IMR-90 (cell line): ENCODE measurements around the gene LRCOL1. TPM values are rescaled to one million over a fixed set of nuclear protein-coding genes. Genes with fewer than 3 reads are reported as not detected.

Source experiments
- ATAC-seq: fragments of 200-7000 bp; cut with Tn5 transposase; 2 replicates; pipeline ENCODE4 v1.9.1; 2020; ENCODE audit warnings: low read depth, mild to moderate bottlenecking, moderate library complexity
- BruUV-seq: library from RNA; stranded (reverse); fragments of 400-500 nt; replicated peaks from 2 replicates; lab custom pipeline; 2021; lab: Mats Ljungman, UMichigan
- CTCF ChIA-PET: fragments of 300-600 bp; formaldehyde crosslinking; extraction: SDS; loops from one replicate; lab custom pipeline; 2021; ENCODE audit warnings: antibody characterized with exemption; lab: Yijun Ruan, JAX
- POLR2A ChIA-PET: fragments of 300-600 bp; sonication (Branson Sonifier 250); formaldehyde crosslinking; loops from one replicate; lab custom pipeline; 2022; ENCODE audit warnings: antibody characterized with exemption; ENCODE audit not compliant: unreplicated experiment; lab: Charles Lee
- DNase-seq: peaks from one replicate; pipeline ENCODE4 v3.0.0; 2013
- H2AFZ ChIP-seq: replicated peaks from 2 replicates; pipeline ENCODE3; 2013; ENCODE audit warnings: low read length, mild to moderate bottlenecking; ENCODE audit not compliant: poor library complexity
- H2AK5ac ChIP-seq: 2 replicates; pipeline ENCODE4 v1.6.1; 2013; ENCODE audit warnings: low read depth, low read length, inconsistent platforms
- H2AK9ac ChIP-seq: replicated peaks from 2 replicates; pipeline ENCODE3; 2013; ENCODE audit warnings: mild to moderate bottlenecking, low read depth, low read length, moderate library complexity; ENCODE audit not compliant: poor library complexity
- H2BK120ac ChIP-seq: 2 replicates; pipeline ENCODE4 v1.6.1; 2013; ENCODE audit warnings: low read depth, low read length, inconsistent platforms
- H2BK15ac ChIP-seq: 3 replicates; pipeline ENCODE4 v1.6.1; 2013; ENCODE audit warnings: low read depth, low read length, inconsistent platforms
- H2BK20ac ChIP-seq: 2 replicates; pipeline ENCODE4 v1.6.1; 2013; ENCODE audit warnings: low read depth, mild to moderate bottlenecking, inconsistent platforms, low read length, moderate library complexity
- H2BK5ac ChIP-seq: 2 replicates; pipeline ENCODE4 v1.6.1; 2013; ENCODE audit warnings: mild to moderate bottlenecking, low read depth, low read length, inconsistent platforms; ENCODE audit not compliant: poor library complexity, severe bottlenecking
- H3K14ac ChIP-seq: replicated peaks from 2 replicates; pipeline ENCODE4 v1.6.1; 2013; ENCODE audit warnings: low read depth, low read length, inconsistent platforms
- H3K18ac ChIP-seq: 2 replicates; pipeline ENCODE4 v1.6.1; 2013; ENCODE audit warnings: low read depth, low read length, control low read depth
- H3K23ac ChIP-seq: 2 replicates; pipeline ENCODE4 v1.6.1; 2013; ENCODE audit warnings: low read depth, low read length, inconsistent platforms
- H3K27ac ChIP-seq: 2 replicates; pipeline ENCODE4 v1.5.1; 2013; ENCODE audit warnings: mild to moderate bottlenecking, control low read depth, low read length; ENCODE audit not compliant: insufficient read depth
- H3K27me3 ChIP-seq: 2 replicates; pipeline ENCODE4 v1.6.1; 2013; ENCODE audit warnings: low read length; ENCODE audit not compliant: control insufficient read depth, insufficient read depth
- H3K36me3 ChIP-seq: 2 replicates; pipeline ENCODE4 v1.6.1; 2013; ENCODE audit warnings: low read length, mixed read lengths; ENCODE audit not compliant: control insufficient read depth, insufficient read depth
- H3K4ac ChIP-seq: 2 replicates; pipeline ENCODE4 v1.6.1; 2013; ENCODE audit warnings: low read depth, low read length, inconsistent platforms
- H3K4me1 ChIP-seq: 2 replicates; pipeline ENCODE4 v1.6.1; 2013; ENCODE audit warnings: low read length, mixed read lengths; ENCODE audit not compliant: control insufficient read depth, insufficient read depth
- H3K4me2 ChIP-seq: 2 replicates; pipeline ENCODE4 v1.6.1; 2013; ENCODE audit warnings: low read depth, mild to moderate bottlenecking, control low read depth, low read length, moderate library complexity
- H3K4me3 ChIP-seq: 2 replicates; pipeline ENCODE4 v1.5.1; 2013; ENCODE audit warnings: low read depth, mild to moderate bottlenecking, control low read depth, low read length, moderate library complexity; ENCODE audit not compliant: insufficient read depth
- H3K56ac ChIP-seq: 2 replicates; pipeline ENCODE4 v1.6.1; 2013; ENCODE audit warnings: low read length, inconsistent platforms; ENCODE audit not compliant: insufficient read depth; ENCODE audit errors: extremely low read depth
- H3K79me1 ChIP-seq, 2 experiments: 2 replicates each; pipeline ENCODE4 v1.6.1; 2013; ENCODE audit warnings: low read length in 2 of 2, inconsistent platforms in 1 of 2, low read depth in 1 of 2
- H3K9ac ChIP-seq: 2 replicates; pipeline ENCODE4 v1.6.1; 2013; ENCODE audit warnings: low read depth, low read length, control low read depth
- H3K9me1 ChIP-seq: 2 replicates; pipeline ENCODE4 v1.6.1; 2013; ENCODE audit warnings: low read length, inconsistent platforms; ENCODE audit not compliant: insufficient read depth
- H3K9me3 ChIP-seq: 2 replicates; pipeline ENCODE4 v1.6.1; 2013; ENCODE audit warnings: low read length; ENCODE audit not compliant: control insufficient read depth, insufficient read depth
- H4K20me1 ChIP-seq: 2 replicates; pipeline ENCODE4 v1.6.1; 2013; ENCODE audit warnings: low read length, inconsistent platforms; ENCODE audit not compliant: insufficient read depth
- H4K5ac ChIP-seq: 2 replicates; pipeline ENCODE4 v1.6.1; 2013; ENCODE audit warnings: mild to moderate bottlenecking, low read depth, low read length, control low read depth
- H4K8ac ChIP-seq, 2 experiments: 2 replicates each; pipeline ENCODE4 v1.6.1; 2013; ENCODE audit warnings: low read depth in 2 of 2, low read length in 2 of 2, control low read depth in 1 of 2, inconsistent platforms in 1 of 2
- H4K91ac ChIP-seq: 2 replicates; pipeline ENCODE4 v1.6.1; 2013; ENCODE audit warnings: low read depth, low read length, inconsistent platforms; ENCODE audit not compliant: insufficient read depth
- BHLHE40 ChIP-seq: fragments of 150-350 bp; IDR thresholded peaks from 2 replicates; pipeline ENCODE4 v1.6.1; 2016; ENCODE audit warnings: mild to moderate bottlenecking, low read depth, low read length
- CEBPB ChIP-seq: IDR thresholded peaks from 2 replicates; pipeline ENCODE4 v1.6.1; 2012; ENCODE audit warnings: low read depth, low read length, improper control_type of control experiment
- CHD1 ChIP-seq: IDR thresholded peaks from 2 replicates; pipeline ENCODE4 v1.6.1; 2012; ENCODE audit warnings: low read depth, low read length, improper control_type of control experiment
- CTCF ChIP-seq: conservative IDR thresholded peaks from 2 replicates; pipeline ENCODE4 v1.5.1; 2012; ENCODE audit warnings: mild to moderate bottlenecking, low read depth, low read length, improper control_type of control experiment
- ELK1 ChIP-seq: fragments of 150-350 bp; IDR thresholded peaks from 2 replicates; pipeline ENCODE4 v1.6.1; 2016; ENCODE audit warnings: low read depth, mild to moderate bottlenecking, low read length, moderate library complexity, borderline replicate concordance
- FOS ChIP-seq: fragments of 150-350 bp; IDR thresholded peaks from 2 replicates; pipeline ENCODE4 v1.6.1; 2016; ENCODE audit warnings: low read depth, low read length
- MAFK ChIP-seq: IDR thresholded peaks from 2 replicates; pipeline ENCODE4 v1.6.1; 2012; ENCODE audit warnings: low read depth, low read length, improper control_type of control experiment
- MAZ ChIP-seq: IDR thresholded peaks from 2 replicates; pipeline ENCODE4 v1.6.1; 2012; ENCODE audit warnings: low read depth, mild to moderate bottlenecking, low read length, improper control_type of control experiment, moderate library complexity, borderline replicate concordance
- MXI1 ChIP-seq: IDR thresholded peaks from 2 replicates; pipeline ENCODE4 v1.6.1; 2012; ENCODE audit warnings: low read depth, mild to moderate bottlenecking, low read length, moderate library complexity, borderline replicate concordance
- POLR2A ChIP-seq: IDR thresholded peaks from 2 replicates; pipeline ENCODE4 v1.6.1; 2012; ENCODE audit warnings: mild to moderate bottlenecking, low read depth, low read length
- RAD21 ChIP-seq: IDR thresholded peaks from 2 replicates; pipeline ENCODE4 v1.6.1; 2012; ENCODE audit warnings: low read length, improper control_type of control experiment
- RCOR1 ChIP-seq: IDR thresholded peaks from 2 replicates; pipeline ENCODE4 v1.6.1; 2012; ENCODE audit warnings: mild to moderate bottlenecking, low read length, improper control_type of control experiment; ENCODE audit not compliant: insufficient replicate concordance
- RFX5 ChIP-seq: IDR thresholded peaks from 2 replicates; pipeline ENCODE4 v1.8.0; 2012; ENCODE audit warnings: low read depth, mild to moderate bottlenecking, low read length, moderate library complexity
- SMC3 ChIP-seq: fragments of 150-350 bp; IDR thresholded peaks from 2 replicates; pipeline ENCODE4 v1.6.1; 2016; ENCODE audit warnings: low read depth, mild to moderate bottlenecking, antibody characterized with exemption, low read length, moderate library complexity
- USF2 ChIP-seq: fragments of 150-350 bp; IDR thresholded peaks from 2 replicates; pipeline ENCODE4 v1.6.1; 2017; ENCODE audit warnings: mild to moderate bottlenecking, antibody characterized with exemption, low read length, low read depth
- WGBS, 2 experiments: methylation state at CpG; one replicate each; pipeline versions ENCODE4 v1.1.5 to v1.1.7; 2013; ENCODE audit warnings: missing lambda C conversion rate in 2 of 2; ENCODE audit not compliant: insufficient read length in 1 of 2; ENCODE audit errors: extremely low coverage in 2 of 2; 5-methylcytosine and 5-hydroxymethylcytosine counted together
- dilution Hi-C: fragments of 300-500 bp; cut with HindIII; formaldehyde crosslinking; loops from one replicate; pipeline ENCODE4 v1.14.3; 2018; ENCODE audit warnings: low sequenced_read_pairs; ENCODE audit not compliant: unreplicated experiment
- in situ Hi-C: fragments of 300-500 bp; cut with MboI; formaldehyde crosslinking; loops from 3 replicates; pipeline ENCODE4 v1.14.3; 2019; ENCODE audit warnings: low sequenced_read_pairs, inconsistent platforms, mixed read lengths
- intact Hi-C: fragments of 100-400 bp; cut with micrococcal nuclease; formaldehyde crosslinking; loops from 2 replicates; pipeline ENCODE4 v1.10.0; 2022
- polyA plus RNA-seq, 3 experiments: library from polyadenylated mRNA; depleted of rRNA; stranded (reverse); fragments of >200 nt; gene quantifications; 2 replicates each; pipeline ENCODE4 v1.2.3, GENCODE V29; 2012; ENCODE audit warnings: low replicate concordance in 1 of 3
- total RNA-seq: library from RNA; depleted of rRNA; stranded (reverse); fragments of >200 nt; gene quantifications from 2 replicates; pipeline ENCODE4 v1.2.3, GENCODE V29; 2012

The LRCOL1 gene
- total and polyA plus RNA-seq, 2 of the 4 experiments (the other 2 are of a cell fraction) = 1.0 TPM; not detected in 1

GRCh38 chr12:132574271-132574996 lies 35.9 kb downstream of the LRCOL1 start:
- ATAC-seq = no peak
- H2BK15ac ChIP-seq = no peak overlapping the region
- no peak overlapping the region for H3K23ac ChIP-seq
- H2AK9ac ChIP-seq = no peak overlapping the region
- peaks cover 28% of the 10 kb centered on the region for H3K36me3 ChIP-seq
- H3K4me1 ChIP-seq = no peaks in the 10 kb centered on the region
- H3K14ac ChIP-seq = no peak overlapping the region
- H3K9me3 ChIP-seq = no peaks in the 10 kb centered on the region
- no peak overlapping the region for H3K4ac ChIP-seq
- 97% methylated on average over 25 of the region's 39 CpGs; no CpG with 5 or more reads in 1 of the 2 experiments for WGBS, 2 experiments
- no peaks in the 10 kb centered on the region for H3K27me3 ChIP-seq
- CTCF ChIA-PET = no interaction called here
- H4K5ac ChIP-seq = no peak overlapping the region
- H2AK5ac ChIP-seq = no peak overlapping the region
- H2BK5ac ChIP-seq = no peak overlapping the region
- H3K18ac ChIP-seq = no peak overlapping the region
- H4K20me1 ChIP-seq = no peaks in the 10 kb centered on the region; the same call in 1 of the 2 replicates
- POLR2A ChIA-PET = no interaction called here
- in situ Hi-C loops (no loop called here), dilution Hi-C loops (no loop called here), intact Hi-C loops (no loop called here)
- no peak overlapping the region for H3K4me2 ChIP-seq
- no peak overlapping the region for H3K27ac ChIP-seq
- no peak overlapping the region for H2AFZ ChIP-seq
- TF ChIP-seq CHD1 = no peak
- TF ChIP-seq ELK1 = no peak
- no peak for TF ChIP-seq BHLHE40
- no peak for TF ChIP-seq RFX5
- no peak for TF ChIP-seq CEBPB
- TF ChIP-seq RCOR1 = no peak
- no peak for TF ChIP-seq SMC3
- TF ChIP-seq MXI1 = no peak
- TF ChIP-seq POLR2A = no peak
- TF ChIP-seq MAZ = no peak
- no peak for TF ChIP-seq MAFK
- TF ChIP-seq USF2 = no peak
- TF ChIP-seq RAD21 = no peak
- no peak for TF ChIP-seq FOS
- no peak for TF ChIP-seq CTCF
- no peak overlapping the region for H3K56ac ChIP-seq
- BruUV-seq = no TSS peak
- no peak overlapping the region for H4K91ac ChIP-seq
- no peaks in the 10 kb centered on the region for H3K9me1 ChIP-seq
- no peak overlapping the region for H3K4me3 ChIP-seq
- no peak overlapping the region for H2BK20ac ChIP-seq
- DNase-seq = no peak
- no peaks in the 10 kb centered on the region for H3K79me1 ChIP-seq
- no peak overlapping the region for H4K8ac ChIP-seq
- H3K9ac ChIP-seq = no peak overlapping the region
- H2BK120ac ChIP-seq = no peak overlapping the region
